Lung microvascular endothelial cell (primary cell): Measurements from ENCODE around the gene AMH. TPM values are rescaled to one million over a fixed set of nuclear protein-coding genes. Genes with fewer than 3 reads are reported as not detected.
"Not testable (repeated sequence)": the region's sequence is repeated elsewhere in the genome, so short reads cannot be mapped to it uniquely, and the experiment has no call there.

Experiments used
- DNase-seq, 2 donors: peaks; one replicate each; pipeline versions ENCODE4 v3.0.0 to v3.0.0-alpha.2; 2010; ENCODE audit warnings: low read depth in 2 of 2
- total RNA-seq: library from RNA; depleted of rRNA; stranded (reverse); fragments of >200 nt; gene quantifications from 2 replicates; pipeline ENCODE4 v1.2.1, GENCODE V29; 2014

The AMH gene
- total RNA-seq, 1 donor from 2014 or later, result 3.6 TPM

- peak; percentile 97 to 98 for DNase-seq
These were observed 20.4 kb downstream of the AMH start for GRCh38 chr19:2269244-2270156.

- peak in 1 of 2 donors; percentile 28 for DNase-seq
These were observed 21.0 kb downstream of the AMH start for GRCh38 chr19:2270157-2270422.

GRCh38 chr19:2270423-2271233 is 21.5 kb downstream of the AMH start:
- DNase-seq, result peak; percentile 83 to 85

GRCh38 chr19:2271234-2272103 is 22.3 kb downstream of the AMH start:
- no peak for DNase-seq

GRCh38 chr19:2273356-2274184 is 24.4 kb downstream of the AMH start:
- peak; percentile 48 to 72 for DNase-seq

GRCh38 chr19:2274185-2274711 is 25.1 kb downstream of the AMH start:
- DNase-seq, result no peak

GRCh38 chr19:2274931-2275535 is 25.9 kb downstream of the AMH start:
- peak; percentile 60 to 85 for DNase-seq

GRCh38 chr19:2275588-2276428 is 26.7 kb downstream of the AMH start:
- DNase-seq, result no peak

GRCh38 chr19:2276429-2276986 is 27.4 kb downstream of the AMH start:
- no peak for DNase-seq

GRCh38 chr19:2277138-2277537 is 28.0 kb downstream of the AMH start:
- no peak for DNase-seq

- no peak for DNase-seq
These were observed 29.5 kb downstream of the AMH start for GRCh38 chr19:2278459-2279158.

- no peak for DNase-seq
These were observed 31.6 kb downstream of the AMH start for GRCh38 chr19:2280633-2281264.

- DNase-seq, result not testable (repeated sequence)
These were observed 32.3 kb downstream of the AMH start for GRCh38 chr19:2281265-2282061.

GRCh38 chr19:2282062-2282861 is 33.1 kb downstream of the AMH start, which contains the start of gene PEAK3:
Gene PEAK3 (minus strand): TSS chr19:2282175. CDS start chr19:2280931, 1,244 bp downstream.
- DNase-seq, result peak in 1 of 2 donors; percentile 70

- no peak for DNase-seq
These were observed 33.7 kb downstream of the AMH start for GRCh38 chr19:2282862-2283237.
